DLD1 (cell line): ENCODE results near the gene PHF2.

Source experiments
- in situ Hi-C: cut with HindIII; loops from 2 replicates; pipeline ENCODE4 v1.10.0; 2017; ENCODE audit warnings: low sequenced_read_pairs

The PHF2 gene

DNA sequence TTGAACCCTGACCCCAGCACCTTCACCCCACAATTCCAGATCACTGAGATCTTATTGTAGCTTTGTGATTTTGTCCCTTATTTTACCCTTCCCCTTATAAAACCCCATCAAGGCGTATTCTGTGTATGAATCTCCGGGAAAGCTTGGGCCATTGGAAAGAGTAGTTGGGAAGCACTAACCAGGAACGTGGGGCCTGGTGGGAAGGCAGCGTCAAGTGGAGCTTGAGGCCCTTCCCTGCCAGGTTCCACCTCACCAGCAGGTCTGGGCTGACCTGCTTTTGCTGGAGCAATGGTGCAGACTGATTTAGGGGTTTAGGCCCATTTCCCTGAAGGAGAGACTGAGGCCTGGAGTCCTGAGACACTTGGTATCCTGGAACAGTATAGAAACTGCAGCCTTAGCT lies 9.3 kb downstream of the PHF2 start:
- in situ Hi-C loops = no loop called here

DNA sequence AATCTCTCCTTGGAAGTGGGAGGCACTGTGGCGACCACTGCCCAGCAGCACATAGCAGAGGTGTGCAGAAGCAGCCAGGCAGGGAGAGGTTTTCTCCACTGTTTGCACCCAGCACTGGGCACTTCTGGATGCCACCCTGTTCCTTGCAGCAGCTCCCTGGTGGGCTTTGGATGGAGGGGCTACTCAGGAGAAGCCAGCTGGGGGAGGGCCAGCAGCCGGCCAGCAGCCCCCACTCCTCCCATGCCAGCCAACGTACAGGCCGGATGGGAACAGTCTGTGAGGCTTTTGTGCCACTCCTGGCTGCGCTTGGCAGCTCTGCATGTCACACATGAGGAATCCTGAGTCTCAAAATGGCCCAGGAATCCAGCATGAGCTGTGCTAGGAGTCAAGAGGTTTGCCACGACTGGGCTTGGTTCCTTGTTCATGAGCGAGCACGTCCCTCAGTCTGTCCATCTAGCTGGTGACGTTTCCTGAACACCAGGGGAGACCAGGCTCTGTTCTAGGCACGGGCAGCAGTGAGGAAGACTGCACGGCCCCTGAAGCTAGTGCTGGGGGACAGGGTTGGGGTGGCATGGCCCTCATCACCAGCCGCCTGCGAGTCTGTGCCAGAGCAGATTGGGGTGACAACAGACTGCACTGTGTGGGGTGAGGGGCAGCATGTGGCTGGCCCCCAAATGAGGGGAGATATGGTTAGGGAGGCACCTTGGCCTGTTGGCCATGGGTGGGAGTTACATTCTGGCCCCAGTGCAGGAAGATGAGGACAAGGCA lies 10.1 kb downstream of the PHF2 start:
- in situ Hi-C loops = no loop called here

GRCh38 chr9:93587284-93587650 lies 10.9 kb downstream of the PHF2 start:
- in situ Hi-C loops = no loop called here

DNA sequence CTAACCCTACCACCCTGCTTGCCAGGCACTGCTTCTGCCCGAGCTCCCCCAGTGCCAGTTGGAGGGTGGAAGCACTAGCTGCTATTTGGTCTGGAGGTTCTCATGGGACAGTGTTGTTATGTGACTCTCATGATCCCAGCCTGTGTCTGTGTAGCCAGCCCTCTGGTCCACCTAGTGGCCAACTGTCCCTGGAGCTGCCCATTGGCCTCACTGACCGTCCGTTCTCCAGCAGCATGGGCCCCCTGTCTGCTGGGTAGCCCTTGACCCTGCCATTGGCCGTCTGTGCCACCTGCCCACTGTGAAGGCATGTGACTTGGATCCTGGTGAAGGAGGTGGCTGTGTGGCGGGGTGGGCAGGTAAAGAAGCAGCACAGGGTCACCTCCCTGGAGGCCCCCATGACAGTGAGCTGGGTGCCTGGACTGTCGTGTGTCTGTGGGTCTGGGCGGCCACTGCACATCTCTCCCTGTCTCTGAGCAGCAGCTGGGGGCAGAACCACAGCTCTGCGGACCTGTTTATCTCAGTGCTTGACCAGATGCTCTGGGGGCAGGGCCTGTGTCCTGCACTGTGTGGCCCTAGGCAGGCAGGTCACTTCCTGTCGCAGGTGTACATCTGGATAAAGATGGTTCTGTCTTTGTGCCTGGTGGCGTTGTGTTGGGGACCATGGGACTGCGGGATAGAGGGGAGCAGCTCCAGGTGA lies 11.4 kb downstream of the PHF2 start:
- in situ Hi-C loops = no loop called here

DNA sequence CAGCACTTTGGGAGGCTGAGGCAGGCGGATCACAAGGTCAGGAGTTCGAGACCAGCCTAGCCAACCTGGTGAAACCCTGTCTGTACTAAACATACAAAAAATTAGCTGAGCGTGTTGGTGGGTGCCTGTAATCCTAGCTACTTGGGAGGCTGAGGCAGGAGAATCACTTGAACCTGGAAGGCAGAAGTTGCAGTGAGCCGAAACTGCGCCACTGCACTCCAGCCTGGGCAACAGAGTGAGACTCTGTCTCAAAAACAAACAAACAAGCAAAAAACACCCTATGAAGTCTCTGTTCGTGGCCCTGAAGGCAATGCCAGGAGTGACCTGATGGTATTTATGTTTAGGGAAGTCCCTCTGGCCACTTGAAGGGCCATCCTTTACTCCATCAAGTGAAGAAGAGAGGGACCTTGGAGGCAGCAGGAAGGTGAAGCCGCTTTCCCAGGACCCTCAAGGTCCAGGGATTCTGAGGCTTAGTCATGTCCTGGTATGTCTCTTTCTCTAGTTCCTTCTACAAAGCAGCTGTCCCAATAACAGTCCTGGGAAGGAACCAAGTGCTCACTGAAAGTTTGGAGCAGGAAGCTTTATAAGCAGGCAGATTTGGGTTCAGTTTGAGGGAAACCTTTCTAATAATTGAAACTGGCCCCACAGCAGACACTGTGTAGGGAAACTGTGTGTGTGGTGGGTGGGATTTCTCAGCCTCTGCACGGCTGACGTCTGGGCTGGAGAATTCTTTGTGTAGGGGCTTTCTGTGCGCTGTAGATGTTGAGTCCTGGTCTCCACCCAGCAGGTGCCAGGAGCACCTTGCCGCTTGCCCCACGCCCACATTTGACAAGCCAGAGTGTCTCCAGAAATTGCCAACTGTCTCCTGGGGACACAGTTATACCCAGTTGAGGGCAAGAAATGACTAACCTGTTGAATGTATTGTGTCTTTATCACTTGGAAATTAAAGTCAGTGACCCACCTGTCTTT lies 12.5 kb downstream of the PHF2 start:
- in situ Hi-C loops = no loop called here

DNA sequence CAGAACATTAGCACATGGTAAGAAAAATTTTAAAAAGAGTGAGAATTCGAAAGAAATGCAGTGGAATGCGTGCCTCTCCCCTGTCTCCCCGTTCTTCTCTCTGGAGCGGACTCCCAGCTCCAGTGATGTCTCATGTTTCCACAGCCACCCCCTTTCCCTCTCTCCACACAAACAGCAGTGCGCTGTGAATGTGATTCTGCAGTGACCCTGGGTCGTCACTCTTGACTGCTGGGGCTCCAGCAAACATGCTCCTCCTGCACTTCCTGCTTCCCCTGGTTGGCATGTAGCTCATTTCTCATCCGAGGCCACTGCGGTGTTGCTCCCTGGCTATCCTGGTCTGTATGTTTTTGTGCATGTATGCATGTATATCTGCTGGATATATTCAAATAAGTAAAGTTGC lies 13.3 kb downstream of the PHF2 start:
- in situ Hi-C loops = no loop called here

GRCh38 chr9:93590609-93591234 lies 14.3 kb downstream of the PHF2 start:
- in situ Hi-C loops = no loop called here

- in situ Hi-C loops = no loop called here
Measured at GRCh38 chr9:93591301-93592007, 15.1 kb downstream of the PHF2 start.

- in situ Hi-C loops = no loop called here
Measured at GRCh38 chr9:93592008-93592642, 15.7 kb downstream of the PHF2 start.

GRCh38 chr9:93592643-93593021 lies 16.2 kb downstream of the PHF2 start:
- in situ Hi-C loops = no loop called here

DNA sequence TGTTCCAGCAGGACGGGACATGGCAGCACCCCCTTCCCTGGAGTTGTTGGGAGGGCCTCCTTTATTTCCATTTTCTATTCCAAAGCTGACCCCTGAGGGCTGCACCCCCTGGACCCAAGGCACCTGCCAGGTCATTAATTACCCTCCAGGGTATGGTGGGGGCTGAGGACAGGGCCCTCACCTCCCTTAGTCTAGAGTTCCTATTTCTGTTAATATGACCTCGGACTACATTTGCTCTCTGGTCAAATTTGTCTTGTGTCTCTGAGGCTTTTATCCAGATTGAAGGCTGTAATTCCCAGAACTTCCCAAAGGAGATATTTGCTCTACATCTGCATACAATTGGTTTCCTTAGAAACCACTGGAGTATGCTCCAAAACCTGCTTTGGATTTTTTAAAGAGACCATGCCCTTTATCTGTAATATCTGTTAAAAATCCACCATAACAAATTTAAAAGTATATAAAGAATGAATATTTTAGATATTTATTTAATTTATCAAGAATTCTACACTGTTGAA lies 16.8 kb downstream of the PHF2 start:
- in situ Hi-C loops = no loop called here

GRCh38 chr9:93594041-93594756 lies 17.8 kb downstream of the PHF2 start:
- in situ Hi-C loops = no loop called here

GRCh38 chr9:93595461-93595860 lies 19.1 kb downstream of the PHF2 start:
- in situ Hi-C loops = no loop called here

DNA sequence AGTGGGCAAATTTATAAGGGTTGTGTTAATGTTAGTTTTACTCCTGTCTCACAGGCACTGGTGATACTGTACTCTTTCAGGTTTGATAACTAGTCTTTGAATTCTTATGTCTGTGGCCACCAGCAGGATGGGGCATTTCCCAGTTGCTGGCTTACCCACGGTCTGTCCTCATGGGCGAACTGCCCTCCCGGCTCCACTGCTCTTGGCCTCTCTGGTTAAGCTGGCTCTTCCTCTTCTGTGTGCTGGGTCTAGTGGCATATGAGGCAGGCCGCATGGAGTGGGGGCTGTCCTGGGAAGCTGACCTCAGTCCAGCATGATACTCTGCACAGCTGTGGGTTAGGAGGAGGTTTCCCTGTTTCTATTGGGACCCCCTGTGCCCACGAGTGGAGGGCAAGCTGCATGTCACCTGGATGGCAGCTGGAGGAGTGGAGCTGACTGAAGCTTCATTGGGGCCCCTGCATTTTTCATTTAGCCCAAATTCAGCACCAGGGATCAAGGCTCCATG lies 19.5 kb downstream of the PHF2 start:
- in situ Hi-C loops = no loop called here

GRCh38 chr9:93596399-93596798 lies 20.0 kb downstream of the PHF2 start:
- in situ Hi-C loops = no loop called here

DNA sequence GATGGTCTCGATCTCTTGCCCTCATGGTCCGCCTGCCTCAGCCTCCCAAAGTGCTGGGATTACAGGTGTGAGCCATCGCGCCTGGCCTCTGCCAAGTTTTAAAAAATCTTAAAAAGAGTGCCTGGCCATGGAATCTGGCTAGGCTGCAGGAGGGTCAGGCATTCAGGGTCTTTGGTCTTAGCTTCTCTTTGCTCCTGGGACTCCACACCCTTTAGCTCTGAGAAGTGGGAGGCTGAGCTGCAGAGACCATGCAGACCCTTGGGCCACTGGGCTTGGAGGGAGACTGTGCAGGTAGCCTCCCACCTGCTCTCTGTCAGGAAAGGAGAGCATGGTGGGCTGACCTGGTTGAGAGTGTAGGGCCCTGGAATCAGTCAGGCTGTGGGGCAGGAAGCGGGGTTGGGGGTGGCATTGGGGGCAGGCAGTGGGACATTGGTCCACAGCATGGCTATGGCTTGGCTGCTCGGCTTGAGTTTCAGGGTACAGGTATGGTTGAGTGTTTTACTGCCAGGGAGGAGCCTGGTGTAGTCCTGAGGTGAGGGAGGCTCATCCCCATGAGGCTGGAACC lies 20.8 kb downstream of the PHF2 start:
- in situ Hi-C loops = no loop called here

DNA sequence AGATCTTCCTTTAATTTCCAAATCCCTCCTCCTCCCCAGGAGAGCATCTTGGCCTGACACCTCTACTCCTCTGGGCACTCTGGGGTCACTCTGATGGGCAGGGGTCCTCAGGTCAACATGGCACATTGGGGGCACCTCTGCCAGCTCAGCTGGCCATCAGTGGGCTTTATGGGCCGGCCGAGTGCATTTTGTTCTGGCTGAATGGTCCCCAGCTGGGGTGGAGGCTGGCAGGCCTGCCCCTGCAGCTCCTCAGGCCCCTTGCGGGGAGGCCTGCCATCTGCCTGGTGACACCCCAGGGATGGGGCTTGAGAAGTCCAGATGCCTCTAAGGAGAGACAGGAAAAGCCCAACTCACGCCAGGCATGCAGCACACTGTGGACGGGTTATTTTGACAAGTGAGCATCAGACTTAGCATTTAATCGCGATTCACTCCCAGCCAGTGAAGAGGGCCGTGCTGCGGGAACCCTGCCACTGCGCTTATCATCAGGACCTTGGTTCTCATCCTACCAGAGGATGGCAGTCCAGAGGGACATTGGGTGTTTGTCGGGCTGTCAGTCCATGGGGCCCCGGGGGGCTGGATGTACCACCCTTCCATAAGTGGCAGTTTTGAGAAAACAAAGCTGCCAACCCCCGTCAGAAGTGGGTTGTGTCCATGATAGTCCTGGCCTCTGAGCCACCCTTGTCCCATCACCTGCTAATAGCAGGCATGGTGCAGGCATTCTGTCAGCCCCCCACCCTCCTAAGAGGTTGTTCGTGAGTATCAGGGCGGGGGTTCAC lies 21.7 kb downstream of the PHF2 start:
- in situ Hi-C loops = no loop called here
